Stomach (tissue), 9 donors: Measurements from ENCODE around the gene KITLG. TPM values are rescaled to one million over a fixed set of nuclear protein-coding genes. Genes with fewer than 3 reads are reported as not detected.

ENCODE experiments used
- DNase-seq, 2 donors: peaks; one replicate each; pipeline versions ENCODE4 v3.0.0 to v3.0.0-alpha.2; 2013 to 2019
- H3K27ac ChIP-seq, 5 donors: fragments of 200-600 bp in 4 of 5; sonication (generic) in 4 of 5; one replicate each; pipeline ENCODE4 v1.5.1; 2013 to 2019; ENCODE audit warnings: mild to moderate bottlenecking in 1 of 5, moderate library complexity in 1 of 5
- H3K27me3 ChIP-seq, 3 donors: fragments of 200-600 bp; sonication (generic); one replicate each; pipeline ENCODE4 v1.5.1; 2017 to 2019; ENCODE audit warnings: mixed run types in 1 of 3
- H3K36me3 ChIP-seq, 4 donors: fragments of 200-600 bp; sonication (generic); 1 replicate in 3 of 4; 2 replicates in 1 of 4; pipeline ENCODE4 v1.5.1; 2016 to 2019
- H3K4me1 ChIP-seq, 4 donors: fragments of 200-600 bp; sonication (generic); one replicate each; pipeline ENCODE4 v1.5.1; 2016 to 2019
- H3K4me3 ChIP-seq, 4 donors: fragments of 200-600 bp; sonication (generic) in 3 of 4; one replicate each; pipeline ENCODE4 v1.5.1; 2016 to 2019; ENCODE audit warnings: mild to moderate bottlenecking in 1 of 4
- H3K9me3 ChIP-seq, 4 donors: fragments of 200-600 bp; sonication (generic); one replicate each; pipeline ENCODE4 v1.5.1; 2016 to 2019
- EP300 ChIP-seq: sonication (generic); formaldehyde crosslinking; IDR thresholded peaks from one replicate; pipeline ENCODE4 v1.6.1; 2017; ENCODE audit warnings: antibody characterized with exemption
- POLR2A ChIP-seq, 4 donors: fragments of 450-650 bp; IDR thresholded peaks; one replicate each; pipeline ENCODE4 v1.6.1; 2016; ENCODE audit warnings: antibody characterized with exemption in 4 of 4, control low read depth in 2 of 4, mild to moderate bottlenecking in 1 of 4, moderate library complexity in 1 of 4
- POLR2AphosphoS5 ChIP-seq, 3 donors: sonication (generic); formaldehyde crosslinking; IDR thresholded peaks; one replicate each; pipeline ENCODE4 v1.6.1; 2016; ENCODE audit warnings: antibody characterized with exemption in 3 of 3
- WGBS, 5 donors: extraction: QIAGEN DNeasy Blood & Tissue Kit in 3 of 5; methylation state at CpG; one replicate each; pipeline versions ENCODE4 v1.1.5 to v1.1.7; 2013 to 2018; 5-methylcytosine and 5-hydroxymethylcytosine counted together
- intact Hi-C: fragments of 100-400 bp; cut with DNase I; formaldehyde crosslinking; loops from one replicate; pipeline ENCODE4 v1.15.1; 2023; ENCODE audit warnings: low total_unique reads
- polyA plus RNA-seq, 3 donors: library from polyadenylated mRNA; stranded (reverse); fragments of 200-250 nt; gene quantifications; one replicate each; pipeline ENCODE4 v1.2.3, GENCODE V29; 2013
- small RNA-seq, 4 donors: library from RNA; depleted of rRNA; stranded (forward); fragments of <200 nt; gene quantifications; one replicate each; pipeline ENCODE3, GENCODE V24; 2016
- total RNA-seq, 5 donors: library from RNA; depleted of rRNA; stranded (reverse); fragments of >200 nt; gene quantifications; one replicate each; pipeline versions ENCODE4 v1.1.0 to v1.2.3, GENCODE V29; 2014 to 2016
- TF ChIP-seq, protein P1 (sequence below), 7 experiments: fragments of 450-650 bp in 4 of 7; fragments of 200-600 bp in 3 of 7; sonication (generic) in 3 of 7; IDR thresholded peaks; one replicate each; pipeline ENCODE4 v1.5.1; 2016 to 2019; ENCODE audit warnings: antibody characterized with exemption in 7 of 7, control low read depth in 2 of 7, mild to moderate bottlenecking in 1 of 7
- donor health status: healthy with polysubstance abuse.
- donor health status: Bipolar disorder and iron deficiency.
- donor health status: healthy.

KITLG gene
- total and polyA plus RNA-seq, 8 donors: 4.6 to 62.4 (median 21.4) TPM

DNA sequence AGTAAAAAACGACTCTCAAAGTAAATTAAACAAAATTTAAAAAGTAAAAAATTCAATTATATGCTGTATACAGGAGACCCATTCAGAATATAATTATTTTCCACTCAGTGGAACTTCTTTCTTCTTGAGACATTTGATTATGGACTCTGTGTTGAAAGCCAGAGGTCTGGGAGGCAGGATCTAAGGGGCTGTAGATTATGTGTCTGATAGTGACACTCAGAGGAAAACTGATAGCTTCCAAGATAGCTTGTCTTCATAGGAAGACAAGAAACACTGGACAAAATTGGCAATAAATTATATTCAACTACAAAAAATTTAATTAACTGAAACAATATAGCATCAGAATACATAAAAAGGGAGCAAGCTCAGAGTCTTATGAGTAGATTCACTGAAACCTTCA is 135.8 kb downstream of the KITLG start:
- Histone ChIP-seq H3K36me3 (no peaks in the 10 kb centered on the region), H3K27me3 (no peaks in the 10 kb centered on the region), H3K27ac (no peak overlapping the region), H3K4me1 (peaks cover 0 to 9% (median 4%) of the 10 kb centered on the region in 4 donors), H3K9me3 (no peaks in the 10 kb centered on the region), H3K4me3 (no peak overlapping the region)
- no peak for TF ChIP-seq EP300
- TF ChIP-seq POLR2A (IDR thresholded peaks at IDR 0.05): no peak
- TF ChIP-seq, protein P1, sequence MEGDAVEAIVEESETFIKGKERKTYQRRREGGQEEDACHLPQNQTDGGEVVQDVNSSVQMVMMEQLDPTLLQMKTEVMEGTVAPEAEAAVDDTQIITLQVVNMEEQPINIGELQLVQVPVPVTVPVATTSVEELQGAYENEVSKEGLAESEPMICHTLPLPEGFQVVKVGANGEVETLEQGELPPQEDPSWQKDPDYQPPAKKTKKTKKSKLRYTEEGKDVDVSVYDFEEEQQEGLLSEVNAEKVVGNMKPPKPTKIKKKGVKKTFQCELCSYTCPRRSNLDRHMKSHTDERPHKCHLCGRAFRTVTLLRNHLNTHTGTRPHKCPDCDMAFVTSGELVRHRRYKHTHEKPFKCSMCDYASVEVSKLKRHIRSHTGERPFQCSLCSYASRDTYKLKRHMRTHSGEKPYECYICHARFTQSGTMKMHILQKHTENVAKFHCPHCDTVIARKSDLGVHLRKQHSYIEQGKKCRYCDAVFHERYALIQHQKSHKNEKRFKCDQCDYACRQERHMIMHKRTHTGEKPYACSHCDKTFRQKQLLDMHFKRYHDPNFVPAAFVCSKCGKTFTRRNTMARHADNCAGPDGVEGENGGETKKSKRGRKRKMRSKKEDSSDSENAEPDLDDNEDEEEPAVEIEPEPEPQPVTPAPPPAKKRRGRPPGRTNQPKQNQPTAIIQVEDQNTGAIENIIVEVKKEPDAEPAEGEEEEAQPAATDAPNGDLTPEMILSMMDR (IDR thresholded peaks at IDR 0.05): no peak
- TF ChIP-seq POLR2AphosphoS5 (IDR thresholded peaks at IDR 0.05): no peak
- intact Hi-C loops: no loop called here
- DNase-seq: no peak
- WGBS, 5 donors: 68 to 77% (median 73%) methylated on average over 1 of the region's 1 CpG

Small RNAs within 50 kb of the gene (small RNA-seq; reads per million reads assigned to genes)
- gene RNU1-117P: 0 reads per million in 4 donors
